ENCODE measurements around the gene SLC12A6.

SLC12A6 gene

DNA sequence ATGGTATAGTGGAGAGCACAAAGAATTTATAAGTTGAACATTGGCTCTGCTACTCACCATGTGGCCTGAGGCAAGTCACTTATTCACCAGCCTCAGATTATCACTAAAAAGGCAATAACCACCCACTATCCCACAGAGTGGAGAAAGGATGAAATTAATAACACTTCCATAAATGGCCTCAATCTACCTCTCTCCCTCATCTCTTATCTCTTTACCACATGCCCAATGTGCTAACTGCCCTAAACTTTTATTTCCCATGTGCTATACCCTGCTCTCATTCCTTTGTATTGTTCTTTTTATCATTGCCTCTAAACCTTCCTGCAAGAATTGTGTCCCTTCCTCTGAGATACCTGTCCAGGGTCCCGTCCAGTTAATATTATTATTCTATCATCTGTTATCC lies 26.0 kb downstream of the SLC12A6 start:
- no peak for DNase-seq (ENCODE audit: low read depth in 1 of 2, low spot score in 1 of 2)
- TF ChIP-seq JUND (IDR thresholded peaks at IDR 0.05; ENCODE audit: low read depth) = no peak
- in situ Hi-C loops (cut with HindIII; ENCODE audit: low pct_unique_long_range_greater_than_20kb, low sequenced_read_pairs) = no loop called here

- TF ChIP-seq JUND (IDR thresholded peaks at IDR 0.05; ENCODE audit: low read depth) = no peak
- in situ Hi-C loops (cut with HindIII; ENCODE audit: low pct_unique_long_range_greater_than_20kb, low sequenced_read_pairs) = no loop called here
- DNase-seq (ENCODE audit: low read depth in 1 of 2, low spot score in 1 of 2) = no peak
Measured at GRCh38 chr15:34304613-34305012, 33.0 kb downstream of the SLC12A6 start.

DNA sequence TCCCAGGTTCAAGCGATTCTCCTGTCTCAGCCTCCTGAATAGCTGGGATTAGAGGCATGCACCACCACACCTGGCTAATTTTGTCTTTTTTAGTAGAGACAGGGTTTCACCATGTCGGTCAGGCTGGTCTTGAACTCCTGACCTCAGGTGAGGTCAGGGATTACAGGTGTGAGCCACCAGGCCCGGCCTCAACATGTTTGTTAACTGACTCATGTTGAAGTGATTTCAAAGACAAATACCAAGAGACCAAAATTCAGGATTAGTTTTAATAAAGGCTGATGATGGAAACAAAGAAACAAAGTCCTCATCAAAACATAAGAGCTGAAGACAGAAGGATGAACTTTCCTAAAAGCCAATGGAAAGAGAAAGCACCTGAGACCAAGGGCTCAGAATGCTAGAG lies 36.5 kb downstream of the SLC12A6 start:
- in situ Hi-C loops (cut with HindIII; ENCODE audit: low pct_unique_long_range_greater_than_20kb, low sequenced_read_pairs) = no loop called here
- no peak for TF ChIP-seq JUND (IDR thresholded peaks at IDR 0.05; ENCODE audit: low read depth)
- DNase-seq (ENCODE audit: low read depth in 1 of 2, low spot score in 1 of 2) = no peak

DNA sequence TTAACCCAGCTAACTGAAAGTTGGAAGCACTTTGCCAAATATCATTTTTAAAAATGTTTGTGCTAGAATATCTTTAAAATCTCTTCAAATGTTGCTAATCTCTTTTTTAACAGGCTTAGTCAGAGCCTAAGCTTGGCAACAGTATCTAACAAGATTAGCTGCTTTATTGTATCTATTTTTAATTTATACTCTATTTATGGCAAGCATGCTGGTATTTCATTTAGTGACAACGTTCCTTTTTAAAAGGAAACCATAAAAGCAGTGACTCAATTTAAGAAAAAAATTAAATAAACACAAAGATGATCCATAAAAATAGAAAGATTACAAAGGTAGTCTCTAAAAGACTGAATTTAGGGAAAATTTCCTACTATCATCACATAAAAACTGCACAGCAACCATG lies 40.5 kb downstream of the SLC12A6 start:
- in situ Hi-C loops (cut with HindIII; ENCODE audit: low pct_unique_long_range_greater_than_20kb, low sequenced_read_pairs) = no loop called here
- no peak for TF ChIP-seq JUND (IDR thresholded peaks at IDR 0.05; ENCODE audit: low read depth)
- no peak for DNase-seq (ENCODE audit: low read depth in 1 of 2, low spot score in 1 of 2)

DNA sequence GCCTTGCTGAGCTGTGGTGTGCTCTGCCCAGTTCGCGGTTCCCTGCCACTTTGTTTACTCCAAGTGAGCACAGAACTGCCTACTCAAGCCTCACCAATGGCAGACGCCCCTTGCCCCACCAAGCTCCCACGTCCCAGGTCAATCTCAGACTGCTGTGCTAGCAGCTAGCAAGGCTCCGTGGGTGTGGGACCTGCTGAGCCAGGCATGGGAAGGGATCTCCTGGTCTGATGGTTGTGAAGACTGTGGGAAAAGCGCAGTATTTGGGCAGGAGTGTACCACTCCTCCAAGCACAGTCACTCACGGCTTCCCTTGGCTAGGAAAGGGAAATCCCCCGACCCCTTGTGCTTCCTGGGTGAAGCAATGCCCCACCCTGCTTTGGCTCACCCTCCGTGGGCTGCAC lies 45.0 kb downstream of the SLC12A6 start:
- TF ChIP-seq JUND (IDR thresholded peaks at IDR 0.05; ENCODE audit: low read depth) = no peak
- no peak for DNase-seq (ENCODE audit: low read depth in 1 of 2, low spot score in 1 of 2)
- in situ Hi-C loops (cut with HindIII; ENCODE audit: low pct_unique_long_range_greater_than_20kb, low sequenced_read_pairs) = no loop called here

GRCh38 chr15:34284937-34285336 lies 52.6 kb downstream of the SLC12A6 start:
- no peak for DNase-seq (ENCODE audit: low read depth in 1 of 2, low spot score in 1 of 2)
- TF ChIP-seq JUND (IDR thresholded peaks at IDR 0.05; ENCODE audit: low read depth) = no peak
- in situ Hi-C loops (cut with HindIII; ENCODE audit: low pct_unique_long_range_greater_than_20kb, low sequenced_read_pairs) = no loop called here

- in situ Hi-C loops (cut with HindIII; ENCODE audit: low pct_unique_long_range_greater_than_20kb, low sequenced_read_pairs) = no loop called here
- no peak for DNase-seq (ENCODE audit: low read depth in 1 of 2, low spot score in 1 of 2)
- no peak for TF ChIP-seq JUND (IDR thresholded peaks at IDR 0.05; ENCODE audit: low read depth)
Measured at GRCh38 chr15:34282384-34282783, 55.2 kb downstream of the SLC12A6 start.

GRCh38 chr15:34280193-34280592 lies 57.4 kb downstream of the SLC12A6 start:
- no peak for DNase-seq (ENCODE audit: low read depth in 1 of 2, low spot score in 1 of 2)
- no peak for TF ChIP-seq JUND (IDR thresholded peaks at IDR 0.05; ENCODE audit: low read depth)
- in situ Hi-C loops (cut with HindIII; ENCODE audit: low pct_unique_long_range_greater_than_20kb, low sequenced_read_pairs) = no loop called here

DNA sequence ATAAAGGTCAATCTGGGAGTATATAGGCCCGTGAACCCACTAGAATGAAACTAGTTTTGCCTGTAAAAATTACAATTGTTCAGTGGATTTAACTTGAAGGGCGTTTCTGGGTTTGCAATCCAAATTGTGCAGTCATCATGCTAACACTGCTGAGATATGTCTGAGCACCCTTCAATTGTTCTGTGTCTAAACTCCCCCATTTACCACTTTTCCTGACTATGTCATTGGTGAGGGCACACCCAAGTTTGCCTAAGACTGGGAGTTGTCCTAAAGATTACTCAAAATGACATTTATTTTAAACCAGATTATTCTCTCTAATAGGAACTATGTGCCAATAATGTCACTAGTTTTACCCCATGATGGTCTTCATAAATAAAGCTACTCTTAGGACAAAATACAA lies 58.2 kb downstream of the SLC12A6 start:
- no peak for DNase-seq (ENCODE audit: low read depth in 1 of 2, low spot score in 1 of 2)
- in situ Hi-C loops (cut with HindIII; ENCODE audit: low pct_unique_long_range_greater_than_20kb, low sequenced_read_pairs) = no loop called here
- no peak for TF ChIP-seq JUND (IDR thresholded peaks at IDR 0.05; ENCODE audit: low read depth)

DNA sequence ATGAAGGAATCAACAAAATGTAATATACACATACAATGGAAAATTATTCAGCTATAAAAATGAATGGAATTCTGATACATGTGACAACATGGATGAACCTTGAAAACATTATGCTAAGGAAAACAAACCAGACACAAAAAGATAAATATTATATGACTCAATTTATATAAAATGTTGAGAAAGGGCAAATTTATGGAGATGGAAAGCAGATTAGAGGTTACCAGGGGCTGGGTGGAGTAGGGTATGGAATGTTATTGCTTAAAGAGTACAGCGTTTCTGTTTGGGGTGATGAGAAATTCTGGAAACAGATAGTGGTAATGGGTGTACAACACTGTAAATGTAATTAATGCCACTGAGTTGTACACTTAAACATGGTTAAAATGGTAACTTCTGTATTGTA lies 61.9 kb downstream of the SLC12A6 start:
- TF ChIP-seq JUND (IDR thresholded peaks at IDR 0.05; ENCODE audit: low read depth) = no peak
- in situ Hi-C loops (cut with HindIII; ENCODE audit: low pct_unique_long_range_greater_than_20kb, low sequenced_read_pairs) = no loop called here
- DNase-seq (ENCODE audit: low read depth in 1 of 2, low spot score in 1 of 2) = no peak

DNA sequence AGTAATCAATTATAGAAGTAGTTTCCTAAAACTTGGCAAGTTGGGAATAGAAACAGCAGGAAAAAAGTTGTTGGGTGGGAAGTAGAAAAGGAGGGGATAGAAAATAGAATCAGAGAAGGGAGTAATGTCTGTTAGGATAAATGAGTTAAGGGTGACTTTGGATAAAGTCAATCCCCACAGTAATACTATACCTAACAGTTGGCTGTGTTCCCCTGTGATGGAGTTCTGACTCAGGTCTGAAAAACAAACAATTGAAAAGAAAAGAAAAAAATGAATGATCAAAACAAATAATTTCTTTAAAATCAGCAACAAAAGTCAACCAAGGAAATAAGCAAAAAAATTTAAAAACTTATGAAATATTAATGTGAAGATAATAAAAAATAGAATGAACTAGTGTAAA lies 62.4 kb downstream of the SLC12A6 start:
- TF ChIP-seq JUND (IDR thresholded peaks at IDR 0.05; ENCODE audit: low read depth) = no peak
- DNase-seq (ENCODE audit: low read depth in 1 of 2, low spot score in 1 of 2) = no peak
- in situ Hi-C loops (cut with HindIII; ENCODE audit: low pct_unique_long_range_greater_than_20kb, low sequenced_read_pairs) = no loop called here

- no peak for TF ChIP-seq JUND (IDR thresholded peaks at IDR 0.05; ENCODE audit: low read depth)
- no peak for DNase-seq (ENCODE audit: low read depth in 1 of 2, low spot score in 1 of 2)
- in situ Hi-C loops (cut with HindIII; ENCODE audit: low pct_unique_long_range_greater_than_20kb, low sequenced_read_pairs) = no loop called here
Measured at GRCh38 chr15:34271493-34271892, 66.1 kb downstream of the SLC12A6 start.

GRCh38 chr15:34266751-34267150 lies 70.8 kb downstream of the SLC12A6 start:
- no peak for DNase-seq (ENCODE audit: low read depth in 1 of 2, low spot score in 1 of 2)
- no peak for TF ChIP-seq JUND (IDR thresholded peaks at IDR 0.05; ENCODE audit: low read depth)
- in situ Hi-C loops (cut with HindIII; ENCODE audit: low pct_unique_long_range_greater_than_20kb, low sequenced_read_pairs) = no loop called here

- DNase-seq (ENCODE audit: low read depth in 1 of 2, low spot score in 1 of 2) = no peak
- TF ChIP-seq JUND (IDR thresholded peaks at IDR 0.05; ENCODE audit: low read depth) = no peak
- in situ Hi-C loops (cut with HindIII; ENCODE audit: low pct_unique_long_range_greater_than_20kb, low sequenced_read_pairs) = no loop called here
Measured at GRCh38 chr15:34264076-34264475, 73.5 kb downstream of the SLC12A6 start.
